Measurements from ENCODE around the gene TFRC.
"Not testable (repeated sequence)": the region's sequence is repeated elsewhere in the genome, so short reads cannot be mapped to it uniquely, and the experiment has no call there.

The TFRC gene

DNA sequence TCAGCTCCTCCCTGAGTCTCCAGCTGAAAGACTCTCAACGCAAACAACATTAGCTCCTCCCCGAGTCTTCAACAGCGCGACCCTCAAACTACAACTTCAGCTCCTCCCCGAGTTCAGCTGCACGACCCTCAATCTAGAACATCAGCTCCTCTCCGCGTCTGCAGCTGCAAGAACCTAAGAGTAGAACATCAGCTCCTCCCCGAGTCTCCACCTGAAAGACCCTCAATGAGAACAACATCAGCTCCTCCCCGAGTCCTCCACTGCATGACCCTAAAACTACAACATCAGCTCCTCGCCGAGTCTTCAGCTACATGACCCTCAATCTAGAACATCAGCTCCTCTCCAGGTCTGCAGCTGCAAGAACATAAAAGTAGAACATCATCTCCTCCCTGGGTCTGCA lies 78.3 kb downstream of the TFRC start:
- H3K36me3 ChIP-seq (ENCODE audit: insufficient read depth, low read length), result no peaks in the 10 kb centered on the region

GRCh38 chr3:196002721-196003120 lies 79.2 kb downstream of the TFRC start:
- not testable (repeated sequence) for H3K9me2 ChIP-seq (replicated peaks; ENCODE audit: low read depth, low read length); H3K9ac ChIP-seq (ENCODE audit: low read depth, low read length, poor library complexity, severe bottlenecking)

More for the DNA sequence above, 78.3 kb downstream of the TFRC start:
- H3K4me1 ChIP-seq (ENCODE audit: insufficient read depth, low read length, poor library complexity, severe bottlenecking), result no peaks in the 10 kb centered on the region
- H2AFZ ChIP-seq (ENCODE audit: low read length), result no peak overlapping the region
- H3K9me2 ChIP-seq (replicated peaks; ENCODE audit: low read depth, low read length), result no peaks in the 10 kb centered on the region
- H3K27me3 ChIP-seq (ENCODE audit: insufficient read depth, low read length, poor library complexity, severe bottlenecking), result no peaks in the 10 kb centered on the region
- TF ChIP-seq EZH2phosphoT487 (IDR thresholded peaks at IDR 0.05; ENCODE audit: borderline replicate concordance) (no peak), CTCF (conservative IDR thresholded peaks at IDR 0.05; ENCODE audit: low read length) (no peak)
- no peak overlapping the region for H3K4me2 ChIP-seq (ENCODE audit: low read depth, low read length, poor library complexity, severe bottlenecking)
- no peaks in the 10 kb centered on the region for H3K79me2 ChIP-seq (ENCODE audit: insufficient read depth, low read length)
- no peak overlapping the region for H3K9ac ChIP-seq (ENCODE audit: low read depth, low read length, poor library complexity, severe bottlenecking)
- H3F3A ChIP-seq (ENCODE audit: low read depth), result no peaks in the 10 kb centered on the region
- H4K20me1 ChIP-seq (ENCODE audit: insufficient read depth, low read length, poor library complexity, severe bottlenecking), result no peaks in the 10 kb centered on the region
- H3K9me3 ChIP-seq (ENCODE audit: insufficient read depth, low read depth, low read length), result no peaks in the 10 kb centered on the region
- H3K4me3 ChIP-seq (ENCODE audit: low read length, poor library complexity, severe bottlenecking), result no peak overlapping the region

DNA sequence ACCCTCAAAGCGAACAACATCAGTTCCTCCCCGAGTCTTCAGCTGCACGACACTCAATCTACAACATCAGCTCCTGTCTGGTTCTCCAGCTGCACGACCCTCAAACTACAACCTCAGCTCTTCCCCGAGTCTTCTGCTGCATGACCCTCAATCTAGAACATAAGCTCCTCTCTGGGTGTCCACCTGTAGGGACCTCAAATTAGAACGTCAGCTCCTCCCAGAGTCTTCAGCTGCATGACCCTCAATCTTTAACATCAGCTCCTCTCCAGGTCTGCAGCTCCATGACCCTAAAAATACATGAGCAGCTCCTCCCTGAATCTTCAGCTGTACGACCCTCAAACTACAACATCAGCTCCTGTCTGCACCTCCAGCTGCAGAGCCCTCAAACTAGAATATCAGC lies 80.7 kb downstream of the TFRC start:
- H3K9ac ChIP-seq (ENCODE audit: low read depth, low read length, poor library complexity, severe bottlenecking); H3K4me1 ChIP-seq (ENCODE audit: insufficient read depth, low read length, poor library complexity, severe bottlenecking); H3K9me3 ChIP-seq (ENCODE audit: insufficient read depth, low read depth, low read length); H3K27me3 ChIP-seq (ENCODE audit: insufficient read depth, low read length, poor library complexity, severe bottlenecking); H3K36me3 ChIP-seq (ENCODE audit: insufficient read depth, low read length); H3K4me2 ChIP-seq (ENCODE audit: low read depth, low read length, poor library complexity, severe bottlenecking); H3F3A ChIP-seq (ENCODE audit: low read depth); H4K20me1 ChIP-seq (ENCODE audit: insufficient read depth, low read length, poor library complexity, severe bottlenecking); H3K4me3 ChIP-seq (ENCODE audit: low read length, poor library complexity, severe bottlenecking); H3K79me2 ChIP-seq (ENCODE audit: insufficient read depth, low read length); H3K9me2 ChIP-seq (replicated peaks; ENCODE audit: low read depth, low read length); H2AFZ ChIP-seq (ENCODE audit: low read length): not testable (repeated sequence)

More at GRCh38 chr3:196002721-196003120, 79.2 kb downstream of the TFRC start:
- not testable (repeated sequence) for H3K4me3 ChIP-seq (ENCODE audit: low read length, poor library complexity, severe bottlenecking); H3F3A ChIP-seq (ENCODE audit: low read depth); H3K27me3 ChIP-seq (ENCODE audit: insufficient read depth, low read length, poor library complexity, severe bottlenecking); H2AFZ ChIP-seq (ENCODE audit: low read length); H3K79me2 ChIP-seq (ENCODE audit: insufficient read depth, low read length); H3K36me3 ChIP-seq (ENCODE audit: insufficient read depth, low read length); H3K4me1 ChIP-seq (ENCODE audit: insufficient read depth, low read length, poor library complexity, severe bottlenecking); H4K20me1 ChIP-seq (ENCODE audit: insufficient read depth, low read length, poor library complexity, severe bottlenecking); H3K4me2 ChIP-seq (ENCODE audit: low read depth, low read length, poor library complexity, severe bottlenecking); H3K9me3 ChIP-seq (ENCODE audit: insufficient read depth, low read depth, low read length)

GRCh38 chr3:196000360-196000950 lies 81.4 kb downstream of the TFRC start:
- not testable (repeated sequence) for H3K9me3 ChIP-seq (ENCODE audit: insufficient read depth, low read depth, low read length); H3K9me2 ChIP-seq (replicated peaks; ENCODE audit: low read depth, low read length); H3K4me3 ChIP-seq (ENCODE audit: low read length, poor library complexity, severe bottlenecking); H4K20me1 ChIP-seq (ENCODE audit: insufficient read depth, low read length, poor library complexity, severe bottlenecking); H3F3A ChIP-seq (ENCODE audit: low read depth); H3K4me1 ChIP-seq (ENCODE audit: insufficient read depth, low read length, poor library complexity, severe bottlenecking); H3K27me3 ChIP-seq (ENCODE audit: insufficient read depth, low read length, poor library complexity, severe bottlenecking); H2AFZ ChIP-seq (ENCODE audit: low read length); H3K9ac ChIP-seq (ENCODE audit: low read depth, low read length, poor library complexity, severe bottlenecking); H3K4me2 ChIP-seq (ENCODE audit: low read depth, low read length, poor library complexity, severe bottlenecking); H3K79me2 ChIP-seq (ENCODE audit: insufficient read depth, low read length); H3K36me3 ChIP-seq (ENCODE audit: insufficient read depth, low read length)
